ENCODE results near the gene AGPAT2. TPM values are rescaled to one million over a fixed set of nuclear protein-coding genes. Genes with fewer than 3 reads are reported as not detected.

Gene AGPAT2
- total RNA-seq, 1 experiment from 2014 or later, result 77.9 TPM

GRCh38 chr9:136714893-136715274 is 27.6 kb upstream of the AGPAT2 start:
- no peak for TF ChIP-seq CTCF (IDR thresholded peaks at IDR 0.05)
- TF ChIP-seq POLR2AphosphoS5 (IDR thresholded peaks at IDR 0.05; ENCODE audit: low read depth, low read length), result no peak
- no peak for TF ChIP-seq TCF7L2 (IDR thresholded peaks at IDR 0.05; ENCODE audit: low read depth, low read length)
- TF ChIP-seq SIN3A (IDR thresholded peaks at IDR 0.05; ENCODE audit: borderline replicate concordance, insufficient read depth, low read depth, low read length), result no peak
- TF ChIP-seq REST (IDR thresholded peaks at IDR 0.05; ENCODE audit: insufficient read depth in 1 of 2, low read depth in 2 of 2, low read length in 1 of 2), result no peak
- no peak overlapping the region for H3K4me3 ChIP-seq (ENCODE audit: low read depth in 2 of 2, low read length in 2 of 2)
- H3K9me3 ChIP-seq (ENCODE audit: control insufficient read depth, insufficient read depth, low read depth, low read length), result no peaks in the 10 kb centered on the region
- ChIA-PET CTCF (no interaction called here), POLR2A (no interaction called here)
- no peaks in the 10 kb centered on the region for H3K27me3 ChIP-seq (ENCODE audit: control insufficient read depth, insufficient read depth, low read length)
- in situ Hi-C loops (cut with HindIII; ENCODE audit: low pct_unique_long_range_greater_than_20kb, low sequenced_read_pairs) (no loop called here), intact Hi-C loops (cut with micrococcal nuclease; ENCODE audit: unreplicated experiment) (no loop called here)
- DNase-seq (ENCODE audit: low read depth, low spot score) (no peak), ATAC-seq (no peak)
- no peaks in the 10 kb centered on the region for H3K36me3 ChIP-seq (ENCODE audit: control insufficient read depth, insufficient read depth, low read length)
- H3K4me1 ChIP-seq (ENCODE audit: control insufficient read depth, insufficient read depth, low read length), result peaks cover 8% of the 10 kb centered on the region
- BruUV-seq (replicated peaks), result no TSS peak
- H3K27ac ChIP-seq (ENCODE audit: low read length), result no peak overlapping the region

GRCh38 chr9:136714096-136714892 is 27.0 kb upstream of the AGPAT2 start:
- intact Hi-C loops (cut with micrococcal nuclease; ENCODE audit: unreplicated experiment), result no loop called here
- TF ChIP-seq CTCF (IDR thresholded peaks at IDR 0.05) (no peak), POLR2AphosphoS5 (IDR thresholded peaks at IDR 0.05; ENCODE audit: low read depth, low read length) (no peak), REST (IDR thresholded peaks at IDR 0.05; ENCODE audit: insufficient read depth in 1 of 2, low read depth in 2 of 2, low read length in 1 of 2) (no peak), TCF7L2 (IDR thresholded peaks at IDR 0.05; ENCODE audit: low read depth, low read length) (no peak), SIN3A (IDR thresholded peaks at IDR 0.05; ENCODE audit: borderline replicate concordance, insufficient read depth, low read depth, low read length) (no peak)
- POLR2A ChIA-PET, result no interaction called here
- Histone ChIP-seq H3K4me3 (ENCODE audit: low read depth in 2 of 2, low read length in 2 of 2) (no peak overlapping the region), H3K36me3 (ENCODE audit: control insufficient read depth, insufficient read depth, low read length) (no peaks in the 10 kb centered on the region), H3K9me3 (ENCODE audit: control insufficient read depth, insufficient read depth, low read depth, low read length) (no peaks in the 10 kb centered on the region), H3K4me1 (ENCODE audit: control insufficient read depth, insufficient read depth, low read length) (peaks cover 7% of the 10 kb centered on the region), H3K27ac (ENCODE audit: low read length) (no peak overlapping the region), H3K27me3 (ENCODE audit: control insufficient read depth, insufficient read depth, low read length) (no peaks in the 10 kb centered on the region)
- BruUV-seq (replicated peaks), result no TSS peak
- ATAC-seq (no peak), DNase-seq (ENCODE audit: low read depth, low spot score) (no peak)
- CTCF ChIA-PET, result interaction anchor here (0.6 kb wide), 1 partner anchor 11 kb away, joined by 3 read pairs; no protein-coding TSS in a partner anchor
- in situ Hi-C loops (cut with HindIII; ENCODE audit: low pct_unique_long_range_greater_than_20kb, low sequenced_read_pairs), result no loop called here
